Measurements from ENCODE around the gene RBM20.
"Not testable (repeated sequence)": the region's sequence is repeated elsewhere in the genome, so short reads cannot be mapped to it uniquely, and the experiment has no call there.

Gene RBM20

GRCh38 chr10:110704906-110705476 is 60.9 kb downstream of the RBM20 start:
- no peak overlapping the region for H3K4me3 ChIP-seq (replicated peaks; ENCODE audit: insufficient read depth, low read length)

GRCh38 chr10:110705596-110705995 is 61.5 kb downstream of the RBM20 start:
- DNase-seq (ENCODE audit: low read depth in 1 of 2, low spot score in 1 of 2); H3K4me3 ChIP-seq (replicated peaks; ENCODE audit: insufficient read depth, low read length); H3K27me3 ChIP-seq (ENCODE audit: insufficient read depth, poor library complexity, severe bottlenecking); H3K27ac ChIP-seq (replicated peaks): not testable (repeated sequence)

More at GRCh38 chr10:110704906-110705476, 60.9 kb downstream of the RBM20 start:
- Histone ChIP-seq H3K27ac (replicated peaks) (no peak overlapping the region), H3K27me3 (ENCODE audit: insufficient read depth, poor library complexity, severe bottlenecking) (no peaks in the 10 kb centered on the region)
- no peak for TF ChIP-seq REST (IDR thresholded peaks at IDR 0.05; ENCODE audit: insufficient replicate concordance, low read depth)
- TF ChIP-seq CTCF (IDR thresholded peaks at IDR 0.05; ENCODE audit: insufficient read depth, low read length): no peak
- TF ChIP-seq POLR2AphosphoS5 (IDR thresholded peaks at IDR 0.05; ENCODE audit: low read depth): no peak
- no peak for TF ChIP-seq SPI1 (IDR thresholded peaks at IDR 0.05; ENCODE audit: borderline replicate concordance, low read depth)
- no peak for TF ChIP-seq GABPA (IDR thresholded peaks at IDR 0.05; ENCODE audit: low read depth)
- DNase-seq (ENCODE audit: low read depth in 1 of 2, low spot score in 1 of 2): no peak

GRCh38 chr10:110706690-110707098 is 62.6 kb downstream of the RBM20 start:
- Histone ChIP-seq H3K27me3 (ENCODE audit: insufficient read depth, poor library complexity, severe bottlenecking) (no peaks in the 10 kb centered on the region), H3K27ac (replicated peaks) (no peak overlapping the region), H3K4me3 (replicated peaks; ENCODE audit: insufficient read depth, low read length) (no peak overlapping the region)
- TF ChIP-seq SPI1 (IDR thresholded peaks at IDR 0.05; ENCODE audit: borderline replicate concordance, low read depth) (no peak), REST (IDR thresholded peaks at IDR 0.05; ENCODE audit: insufficient replicate concordance, low read depth) (no peak), CTCF (IDR thresholded peaks at IDR 0.05; ENCODE audit: insufficient read depth, low read length) (no peak), POLR2AphosphoS5 (IDR thresholded peaks at IDR 0.05; ENCODE audit: low read depth) (no peak), GABPA (IDR thresholded peaks at IDR 0.05; ENCODE audit: low read depth) (no peak)
- DNase-seq (ENCODE audit: low read depth in 1 of 2, low spot score in 1 of 2): no peak

- no peak overlapping the region for H3K27ac ChIP-seq (replicated peaks)
- H3K27me3 ChIP-seq (ENCODE audit: insufficient read depth, poor library complexity, severe bottlenecking): no peaks in the 10 kb centered on the region
- H3K4me3 ChIP-seq (replicated peaks; ENCODE audit: insufficient read depth, low read length): no peak overlapping the region
- TF ChIP-seq REST (IDR thresholded peaks at IDR 0.05; ENCODE audit: insufficient replicate concordance, low read depth) (no peak), POLR2AphosphoS5 (IDR thresholded peaks at IDR 0.05; ENCODE audit: low read depth) (no peak), CTCF (IDR thresholded peaks at IDR 0.05; ENCODE audit: insufficient read depth, low read length) (no peak), GABPA (IDR thresholded peaks at IDR 0.05; ENCODE audit: low read depth) (no peak), SPI1 (IDR thresholded peaks at IDR 0.05; ENCODE audit: borderline replicate concordance, low read depth) (no peak)
- DNase-seq (ENCODE audit: low read depth in 1 of 2, low spot score in 1 of 2): no peak
Observed at GRCh38 chr10:110708776-110709443, 64.8 kb downstream of the RBM20 start.
